Ishikawa (cell line): ENCODE measurements around the gene ZNF821.

Experiments used
- CEBPB ChIP-seq: IDR thresholded peaks from 2 replicates; pipeline ENCODE4 v1.6.1; 2012
- EGR1 ChIP-seq: IDR thresholded peaks from 2 replicates; pipeline ENCODE4 v1.6.1; 2012
- EP300 ChIP-seq: IDR thresholded peaks from 2 replicates; pipeline ENCODE4 v1.6.1; 2012; ENCODE audit warnings: borderline replicate concordance
- FOXM1 ChIP-seq: IDR thresholded peaks from 2 replicates; pipeline ENCODE4 v1.6.1; 2012; ENCODE audit warnings: low read depth, borderline replicate concordance
- NFIC ChIP-seq: IDR thresholded peaks from 2 replicates; pipeline ENCODE4 v1.6.1; 2012
- RAD21 ChIP-seq: IDR thresholded peaks from 2 replicates; pipeline ENCODE4 v1.6.1; 2012; ENCODE audit warnings: low read depth
- TAF1 ChIP-seq: IDR thresholded peaks from 2 replicates; pipeline ENCODE4 v1.6.1; 2012; ENCODE audit warnings: low read depth, mild to moderate bottlenecking
- TCF12 ChIP-seq: IDR thresholded peaks from 2 replicates; pipeline ENCODE4 v1.6.1; 2012; ENCODE audit warnings: low read depth
- YY1 ChIP-seq: IDR thresholded peaks from 2 replicates; pipeline ENCODE4 v1.6.1; 2012; ENCODE audit warnings: low read depth
- ZBTB7A ChIP-seq: IDR thresholded peaks from 2 replicates; pipeline ENCODE4 v1.6.1; 2012; ENCODE audit warnings: low read depth
- TF ChIP-seq, protein P1 (sequence below): IDR thresholded peaks from 2 replicates; pipeline ENCODE4 v1.6.1; 2012
- TF ChIP-seq, protein P2 (sequence below): IDR thresholded peaks from 2 replicates; pipeline ENCODE4 v1.6.1; 2012; ENCODE audit warnings: low read depth, mild to moderate bottlenecking
- TF ChIP-seq, protein P3 (sequence below): IDR thresholded peaks from 2 replicates; pipeline ENCODE4 v1.6.1; 2012

GRCh38 chr16:71883168-71883848, 674 bp downstream of the ZNF821 start:
- TF ChIP-seq, protein P1, sequence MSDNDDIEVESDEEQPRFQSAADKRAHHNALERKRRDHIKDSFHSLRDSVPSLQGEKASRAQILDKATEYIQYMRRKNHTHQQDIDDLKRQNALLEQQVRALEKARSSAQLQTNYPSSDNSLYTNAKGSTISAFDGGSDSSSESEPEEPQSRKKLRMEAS, result no peak
- TF ChIP-seq, protein P2, sequence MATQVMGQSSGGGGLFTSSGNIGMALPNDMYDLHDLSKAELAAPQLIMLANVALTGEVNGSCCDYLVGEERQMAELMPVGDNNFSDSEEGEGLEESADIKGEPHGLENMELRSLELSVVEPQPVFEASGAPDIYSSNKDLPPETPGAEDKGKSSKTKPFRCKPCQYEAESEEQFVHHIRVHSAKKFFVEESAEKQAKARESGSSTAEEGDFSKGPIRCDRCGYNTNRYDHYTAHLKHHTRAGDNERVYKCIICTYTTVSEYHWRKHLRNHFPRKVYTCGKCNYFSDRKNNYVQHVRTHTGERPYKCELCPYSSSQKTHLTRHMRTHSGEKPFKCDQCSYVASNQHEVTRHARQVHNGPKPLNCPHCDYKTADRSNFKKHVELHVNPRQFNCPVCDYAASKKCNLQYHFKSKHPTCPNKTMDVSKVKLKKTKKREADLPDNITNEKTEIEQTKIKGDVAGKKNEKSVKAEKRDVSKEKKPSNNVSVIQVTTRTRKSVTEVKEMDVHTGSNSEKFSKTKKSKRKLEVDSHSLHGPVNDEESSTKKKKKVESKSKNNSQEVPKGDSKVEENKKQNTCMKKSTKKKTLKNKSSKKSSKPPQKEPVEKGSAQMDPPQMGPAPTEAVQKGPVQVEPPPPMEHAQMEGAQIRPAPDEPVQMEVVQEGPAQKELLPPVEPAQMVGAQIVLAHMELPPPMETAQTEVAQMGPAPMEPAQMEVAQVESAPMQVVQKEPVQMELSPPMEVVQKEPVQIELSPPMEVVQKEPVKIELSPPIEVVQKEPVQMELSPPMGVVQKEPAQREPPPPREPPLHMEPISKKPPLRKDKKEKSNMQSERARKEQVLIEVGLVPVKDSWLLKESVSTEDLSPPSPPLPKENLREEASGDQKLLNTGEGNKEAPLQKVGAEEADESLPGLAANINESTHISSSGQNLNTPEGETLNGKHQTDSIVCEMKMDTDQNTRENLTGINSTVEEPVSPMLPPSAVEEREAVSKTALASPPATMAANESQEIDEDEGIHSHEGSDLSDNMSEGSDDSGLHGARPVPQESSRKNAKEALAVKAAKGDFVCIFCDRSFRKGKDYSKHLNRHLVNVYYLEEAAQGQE, result no peak
- TF ChIP-seq, protein P3, sequence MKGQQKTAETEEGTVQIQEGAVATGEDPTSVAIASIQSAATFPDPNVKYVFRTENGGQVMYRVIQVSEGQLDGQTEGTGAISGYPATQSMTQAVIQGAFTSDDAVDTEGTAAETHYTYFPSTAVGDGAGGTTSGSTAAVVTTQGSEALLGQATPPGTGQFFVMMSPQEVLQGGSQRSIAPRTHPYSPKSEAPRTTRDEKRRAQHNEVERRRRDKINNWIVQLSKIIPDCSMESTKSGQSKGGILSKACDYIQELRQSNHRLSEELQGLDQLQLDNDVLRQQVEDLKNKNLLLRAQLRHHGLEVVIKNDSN, result no peak
- TF ChIP-seq RAD21 (no peak), EP300 (no peak), YY1 (0 out of 2 replicates have a peak, but pooled peaks have one; percentile 16), TAF1 (no peak), FOXM1 (no peak), NFIC (no peak), CEBPB (no peak), EGR1 (peak; percentile 91), TCF12 (no peak), ZBTB7A (peak; percentile 85; the same call in 1 of the 2 replicates)
